Pancreas (tissue), 10 donors: ENCODE results near the gene MADCAM1. TPM values are rescaled to one million over a fixed set of nuclear protein-coding genes. Genes with fewer than 3 reads are reported as not detected.

Experiments
- ATAC-seq, 4 donors: fragments of 200-7000 bp; cut with Tn5 transposase; one replicate each; pipeline versions ENCODE4 v1.8.0 to v1.9.1; 2020; ENCODE audit warnings: mild to moderate bottlenecking in 4 of 4, moderate library complexity in 4 of 4
- DNase-seq, 6 donors: peaks; one replicate each; pipeline ENCODE4 v3.0.0-alpha.2; 2020
- FAIRE-seq: peaks from 2 replicates; lab custom pipeline; 2012; peaks lifted over from hg19 to GRCh38; lab: Jason Lieb, UNC
- H3K27ac ChIP-seq, 4 donors: fragments of 200-600 bp; sonication (generic); 1 replicate in 3 of 4; 2 replicates in 1 of 4; pipeline versions ENCODE4 v1.5.0 to v1.8.0; 2020
- H3K27me3 ChIP-seq, 4 donors: fragments of 200-600 bp; one replicate each; pipeline ENCODE4 v1.8.0; 2021
- H3K36me3 ChIP-seq, 3 donors: fragments of 200-600 bp; sonication (generic) in 1 of 3; one replicate each; pipeline versions ENCODE4 v1.5.0 to v1.8.0; 2020 to 2021
- H3K4me1 ChIP-seq, 3 donors: fragments of 200-600 bp; one replicate each; pipeline ENCODE4 v1.8.0; 2021
- H3K4me3 ChIP-seq, 4 donors: fragments of 200-600 bp; sonication (generic) in 2 of 4; one replicate each; pipeline versions ENCODE4 v1.5.0 to v1.8.0; 2020 to 2021
- H3K9me3 ChIP-seq, 4 donors: fragments of 200-600 bp; one replicate each; pipeline ENCODE4 v1.8.0; 2021
- CTCF ChIP-seq, 4 donors: fragments of 200-600 bp; sonication (generic) in 3 of 4; IDR thresholded peaks; one replicate each; pipeline versions ENCODE4 v1.5.0 to v1.8.0; 2021; ENCODE audit warnings: antibody characterized with exemption in 4 of 4
- WGBS, 2 donors: extraction: QIAGEN DNeasy Blood & Tissue Kit; methylation state at CpG; one replicate each; pipeline ENCODE4 v1.1.7; 2013; 5-methylcytosine and 5-hydroxymethylcytosine counted together
- intact Hi-C, 3 donors: fragments of 100-400 bp; cut with DNase I; formaldehyde crosslinking; loops; one replicate each; pipeline versions ENCODE4 v1.11.1 to v1.14.2; 2022
- polyA plus RNA-seq, 2 donors: library from polyadenylated mRNA; stranded (reverse); fragments of 200-250 nt; gene quantifications; one replicate each; pipeline ENCODE4 v1.2.3, GENCODE V29; 2013
- total RNA-seq, 6 donors: library from RNA; stranded (reverse); fragmentation: NEBNext Ultra II Directional in 4 of 6; extraction: Animal tissue kit (Norgen Biotek cat#: 25700) in 4 of 6; gene quantifications; one replicate each; pipeline versions ENCODE4 v1.2.1 to v1.2.4, GENCODE V29; 2021 to 2023
- donor health status: healthy with polysubstance abuse.
- donor health status: DM: no; HTN: no; CAD: no; lungs with moderate emphysema.
- donor health status: DM: no; HTN: no; CAD: no.
- donor health status: control.
- donor health status: control.
- donor health status: Bipolar disorder and iron deficiency.
- donor health status: DM: yes; HTN: yes; CAD: no.
- donor health status: DM: no; HTN: no; CAD: no.
- donor health status: DM: no; HTN: no; CAD: no.
- donor health status: DM: yes; HTN: yes; CAD: no.

The MADCAM1 gene
- total and polyA plus RNA-seq, 8 donors: 0.66 to 7.5 (median 1.8) TPM

GRCh38 chr19:532561-533363, 36.5 kb downstream of the MADCAM1 start:
- Histone ChIP-seq H3K27ac (peak overlapping the region; percentile 55 to 81 (median 78)), H3K27me3 (no peaks in the 10 kb centered on the region), H3K4me3 (peak overlapping the region; percentile 82 to 100 (median 96)), H3K4me1 (peaks cover 7 to 23% (median 13%) of the 10 kb centered on the region in 3 donors), H3K36me3 (peaks cover 0 to 12% (median 6%) of the 10 kb centered on the region in 3 donors), H3K9me3 (no peaks in the 10 kb centered on the region)
- FAIRE-seq: no peak
- intact Hi-C loops: no loop called here
- peak; percentile 73 to 95 (median 84) for DNase-seq
- ATAC-seq: peak; percentile 57 to 66 (median 62)
- WGBS, 2 donors: 0 to 1% methylated on average over 42 to 47 of the region's 47 CpGs
- TF ChIP-seq CTCF (IDR thresholded peaks at IDR 0.05): peak in 2 of 4 donors; percentile 20 to 24

- FAIRE-seq: no peak
Measured at GRCh38 chr19:533364-534058, 37.2 kb downstream of the MADCAM1 start.

GRCh38 chr19:534088-534487, 37.8 kb downstream of the MADCAM1 start:
- Histone ChIP-seq H3K9me3 (no peaks in the 10 kb centered on the region), H3K4me3 (peak overlapping the region in 3 of 4 donors; percentile 95 to 100 (median 98)), H3K27ac (peak overlapping the region in 3 of 4 donors; percentile 55 to 81 (median 78)), H3K27me3 (no peaks in the 10 kb centered on the region), H3K4me1 (peaks cover 7 to 23% (median 13%) of the 10 kb centered on the region in 3 donors), H3K36me3 (peaks cover 0 to 25% (median 12%) of the 10 kb centered on the region in 3 donors)
- intact Hi-C loops: no loop called here
- no peak for TF ChIP-seq CTCF (IDR thresholded peaks at IDR 0.05)
- 61 to 63% methylated on average over 13 to 14 of the region's 14 CpGs for WGBS, 2 donors
- FAIRE-seq: no peak
- DNase-seq: peak in 2 of 6 donors; percentile 44 to 70
- no peak for ATAC-seq

More at GRCh38 chr19:533364-534058, 37.2 kb downstream of the MADCAM1 start:
- ATAC-seq (no peak), DNase-seq (peak in 2 of 6 donors; percentile 44 to 77)
- WGBS, 2 donors: 18 to 25% methylated on average over 24 to 25 of the region's 25 CpGs
- Histone ChIP-seq H3K27ac (peak overlapping the region; percentile 55 to 81 (median 78)), H3K4me3 (peak overlapping the region; percentile 82 to 100 (median 96)), H3K9me3 (no peaks in the 10 kb centered on the region), H3K4me1 (peaks cover 7 to 23% (median 13%) of the 10 kb centered on the region in 3 donors), H3K27me3 (no peaks in the 10 kb centered on the region), H3K36me3 (peaks cover 0 to 19% (median 6%) of the 10 kb centered on the region in 3 donors)
- intact Hi-C loops: no loop called here
- no peak for TF ChIP-seq CTCF (IDR thresholded peaks at IDR 0.05)

DNA sequence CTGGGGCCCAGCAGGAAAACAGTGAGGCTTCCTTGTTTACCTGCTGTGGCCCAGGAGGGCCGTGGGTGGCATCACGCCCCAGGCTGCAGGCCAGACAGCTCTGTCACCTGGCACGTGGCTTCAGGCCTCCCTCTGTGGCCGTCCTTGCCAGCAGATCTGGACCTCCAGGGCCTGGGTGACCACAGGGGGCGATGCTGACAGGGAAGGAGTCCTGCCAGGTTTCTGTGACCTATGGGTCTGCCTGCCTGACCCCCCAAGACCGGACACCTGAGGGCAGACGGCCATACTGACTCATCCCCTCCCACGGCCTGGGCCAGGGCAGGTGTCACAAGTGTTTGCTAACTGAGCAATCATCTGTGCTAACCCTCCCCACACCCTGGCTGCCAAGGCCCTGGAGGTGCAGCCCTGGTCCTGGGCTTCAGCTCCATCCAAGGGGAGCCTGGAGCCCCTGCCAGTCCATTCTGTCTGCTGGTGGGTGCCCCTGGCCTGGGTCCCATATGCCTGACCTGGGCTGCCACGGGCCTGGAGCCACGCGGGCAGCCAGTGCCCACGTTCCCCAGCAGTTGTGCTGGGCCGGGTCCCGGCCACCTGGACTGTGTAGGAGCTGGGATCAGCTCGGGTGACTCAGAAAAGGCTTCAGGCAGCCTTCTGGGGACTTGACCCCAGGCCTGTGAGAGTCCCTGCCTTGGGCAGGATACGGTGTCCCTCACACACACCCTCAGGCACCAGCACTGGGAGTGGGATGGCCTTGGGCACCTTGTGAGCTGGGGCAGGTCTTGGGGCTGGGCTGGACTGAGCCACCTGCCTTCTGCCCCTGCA, 38.9 kb downstream of the MADCAM1 start:
- Histone ChIP-seq H3K36me3 (peaks cover 0 to 30% (median 13%) of the 10 kb centered on the region in 3 donors), H3K9me3 (no peaks in the 10 kb centered on the region), H3K27me3 (no peaks in the 10 kb centered on the region), H3K4me1 (peaks cover 7 to 23% (median 13%) of the 10 kb centered on the region in 3 donors), H3K27ac (peak overlapping the region in 1 of 4 donors; percentile 42), H3K4me3 (no peak overlapping the region)
- peak in 4 of 6 donors; percentile 49 to 84 (median 65) for DNase-seq
- peak in 2 of 4 donors; percentile 1 to 6 for ATAC-seq
- 53% methylated on average over 16 of the region's 16 CpGs for WGBS, 2 donors
- no peak for TF ChIP-seq CTCF (IDR thresholded peaks at IDR 0.05)
- no peak for FAIRE-seq
- intact Hi-C loops: no loop called here
